ENCODE results near the gene BAG5. TPM values are rescaled to one million over a fixed set of nuclear protein-coding genes. Genes with fewer than 3 reads are reported as not detected.

Gene BAG5
- total and polyA plus RNA-seq, 2 donors (not counting 1 experiment from before 2014, with no cell fraction given), result 7.4 to 31.6 TPM

DNA sequence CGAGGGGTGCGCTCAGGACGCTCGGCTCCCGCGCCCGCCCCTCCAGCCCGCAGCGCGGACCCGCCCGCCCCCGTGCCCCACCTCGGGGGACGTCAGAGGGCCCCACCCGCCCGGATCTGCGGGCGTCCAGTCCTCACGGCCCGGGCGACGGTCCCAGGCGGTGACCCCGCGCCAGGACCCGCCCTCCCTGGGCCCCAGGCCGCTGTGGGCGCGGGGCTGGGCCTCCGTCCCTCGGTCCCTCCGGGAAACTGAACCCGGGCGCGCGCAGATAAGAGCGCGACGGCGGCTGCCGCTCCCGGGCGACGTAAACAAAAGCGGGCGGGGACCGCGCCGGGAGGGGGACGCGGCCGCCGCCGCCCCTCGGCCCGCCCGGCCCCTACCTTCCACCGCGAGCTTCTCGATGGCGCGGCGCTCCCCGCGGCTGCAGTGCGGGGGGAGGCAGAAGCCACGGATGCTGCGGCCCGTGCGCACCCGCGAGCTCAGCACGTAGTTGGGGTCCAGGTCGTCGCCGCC lies 41.0 kb downstream of the BAG5 start:
- Histone ChIP-seq H3K79me2 (ENCODE audit: control insufficient read depth, insufficient read depth, low read length) (no peaks in the 10 kb centered on the region), H3K9me3 (ENCODE audit: control extremely low read depth in 1 of 3, control insufficient read depth in 2 of 3, insufficient read depth in 1 of 3, low read length in 2 of 3) (peaks cover 0 to 14% (median 0%) of the 10 kb centered on the region in 3 donors), H3K9ac (ENCODE audit: low read length) (peak overlapping the region; percentile 66), H3K4me1 (ENCODE audit: control insufficient read depth in 2 of 2, insufficient read depth in 2 of 2, low read length in 2 of 2) (peaks cover 22 to 35% of the 10 kb centered on the region in 2 donors), H3K27me3 (replicated peaks in 1 of 4; ENCODE audit: control extremely low read depth in 1 of 4, control insufficient read depth in 3 of 4, insufficient read depth in 4 of 4, low read length in 3 of 4) (peaks cover 0 to 32% (median 11%) of the 10 kb centered on the region in 4 experiments), H3K4me3 (ENCODE audit: control extremely low read depth in 1 of 5, extremely low read depth in 1 of 5, insufficient read depth in 1 of 5, low read depth in 2 of 5, low read length in 4 of 5) (peak overlapping the region in 4 of 5 experiments; percentile 52 to 75 (median 59)), H3K27ac (ENCODE audit: low read length in 2 of 2) (no peak overlapping the region), H2AFZ (ENCODE audit: insufficient read depth, low read depth, low read length, poor library complexity, severe bottlenecking) (peak overlapping the region; percentile 67), H4K20me1 (ENCODE audit: control insufficient read depth, insufficient read depth, low read length, poor library complexity, severe bottlenecking) (peaks cover 11% of the 10 kb centered on the region), H3K36me3 (replicated peaks in 1 of 2; ENCODE audit: control extremely low read depth in 1 of 2, control insufficient read depth in 1 of 2, extremely low read depth in 1 of 2, insufficient read depth in 2 of 2, low read length in 1 of 2) (no peaks in the 10 kb centered on the region), H3K4me2 (replicated peaks; ENCODE audit: low read depth, low read length, poor library complexity, severe bottlenecking) (peak overlapping the region; percentile 98)
- intact Hi-C loops (cut with micrococcal nuclease), result loop anchor here (1.0 kb wide), 1 partner anchor 8 kb away; the partner anchor contains the start of gene TRMT61A
- WGBS (ENCODE audit: insufficient coverage), result 1% methylated on average over 76 of the region's 77 CpGs
- Mint-ChIP-seq H3K27me3 (peaks cover 3% of the 10 kb centered on the region), H3K4me3 (peak overlapping the region; percentile 74), H3K4me1 (peaks cover 20% of the 10 kb centered on the region), H3K27ac (no peak overlapping the region), H3K9me3 (ENCODE audit: insufficient read depth) (no peaks in the 10 kb centered on the region)
- CTCF ChIA-PET, result interaction anchor here (0.9 to 6.1 kb wide), 8 partner anchors 8 to 158 kb away, joined by 3 to 128 read pairs (median 4); partner anchors contain the start of gene TRMT61A
- POLR2A ChIA-PET, result interaction anchor here (0.6 to 1.4 kb wide), 2 partner anchors 7 to 107 kb away, joined by 3 to 5 read pairs; partner anchors contain the start of genes KLC1 and TRMT61A
- peak; percentile 7 for ATAC-seq (ENCODE audit: low read depth)
- peak; percentile 56 for DNase-seq
- TF ChIP-seq, protein P1, sequence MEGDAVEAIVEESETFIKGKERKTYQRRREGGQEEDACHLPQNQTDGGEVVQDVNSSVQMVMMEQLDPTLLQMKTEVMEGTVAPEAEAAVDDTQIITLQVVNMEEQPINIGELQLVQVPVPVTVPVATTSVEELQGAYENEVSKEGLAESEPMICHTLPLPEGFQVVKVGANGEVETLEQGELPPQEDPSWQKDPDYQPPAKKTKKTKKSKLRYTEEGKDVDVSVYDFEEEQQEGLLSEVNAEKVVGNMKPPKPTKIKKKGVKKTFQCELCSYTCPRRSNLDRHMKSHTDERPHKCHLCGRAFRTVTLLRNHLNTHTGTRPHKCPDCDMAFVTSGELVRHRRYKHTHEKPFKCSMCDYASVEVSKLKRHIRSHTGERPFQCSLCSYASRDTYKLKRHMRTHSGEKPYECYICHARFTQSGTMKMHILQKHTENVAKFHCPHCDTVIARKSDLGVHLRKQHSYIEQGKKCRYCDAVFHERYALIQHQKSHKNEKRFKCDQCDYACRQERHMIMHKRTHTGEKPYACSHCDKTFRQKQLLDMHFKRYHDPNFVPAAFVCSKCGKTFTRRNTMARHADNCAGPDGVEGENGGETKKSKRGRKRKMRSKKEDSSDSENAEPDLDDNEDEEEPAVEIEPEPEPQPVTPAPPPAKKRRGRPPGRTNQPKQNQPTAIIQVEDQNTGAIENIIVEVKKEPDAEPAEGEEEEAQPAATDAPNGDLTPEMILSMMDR (IDR thresholded peaks at IDR 0.05), result no peak
- TF ChIP-seq EZH2 (IDR thresholded peaks at IDR 0.05; ENCODE audit: borderline replicate concordance, insufficient read depth, low read depth, low read length, poor library complexity, severe bottlenecking), result no peak

Data from B cell (primary cell).